Measurements from ENCODE around the gene MAP2K2.

The MAP2K2 gene

DNA sequence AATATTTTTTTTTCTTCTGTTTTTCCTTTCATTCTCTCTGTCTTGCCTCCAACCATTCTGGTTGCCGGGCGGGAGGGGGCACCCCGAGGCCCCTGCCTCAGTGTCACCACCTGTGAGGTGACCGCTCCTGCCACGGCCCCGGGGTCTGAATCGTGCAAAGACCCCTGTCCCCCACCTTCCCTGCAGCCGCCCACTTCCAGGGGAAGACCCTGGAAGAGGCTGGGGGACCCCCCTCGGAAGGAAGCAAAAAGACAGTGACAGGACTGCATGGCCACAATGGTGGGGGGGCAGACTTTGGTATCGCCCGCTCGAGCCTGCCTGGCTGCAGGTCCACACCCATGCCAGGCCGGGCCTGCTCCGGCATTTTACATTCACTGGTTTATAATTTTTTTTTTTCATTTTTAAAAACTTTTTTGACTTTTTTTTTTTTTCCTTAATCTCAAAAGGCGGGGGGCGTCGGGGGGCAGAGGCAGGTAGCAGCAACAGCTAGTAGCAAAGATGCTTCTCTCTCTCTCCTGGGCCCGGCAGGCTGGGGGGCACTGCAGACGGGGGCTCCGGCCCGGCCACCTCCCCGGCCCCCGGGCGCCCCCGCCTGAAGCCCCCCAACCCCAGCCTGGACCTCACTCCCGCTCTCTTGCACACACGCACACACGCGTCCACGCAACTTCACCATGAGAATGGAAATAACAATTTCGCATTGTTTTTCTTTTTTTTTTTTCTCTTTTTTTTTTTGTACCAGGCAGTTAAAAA is 79.8 kb downstream of the MAP2K2 start:
- no peak for DNase-seq (ENCODE audit: low spot score)

DNA sequence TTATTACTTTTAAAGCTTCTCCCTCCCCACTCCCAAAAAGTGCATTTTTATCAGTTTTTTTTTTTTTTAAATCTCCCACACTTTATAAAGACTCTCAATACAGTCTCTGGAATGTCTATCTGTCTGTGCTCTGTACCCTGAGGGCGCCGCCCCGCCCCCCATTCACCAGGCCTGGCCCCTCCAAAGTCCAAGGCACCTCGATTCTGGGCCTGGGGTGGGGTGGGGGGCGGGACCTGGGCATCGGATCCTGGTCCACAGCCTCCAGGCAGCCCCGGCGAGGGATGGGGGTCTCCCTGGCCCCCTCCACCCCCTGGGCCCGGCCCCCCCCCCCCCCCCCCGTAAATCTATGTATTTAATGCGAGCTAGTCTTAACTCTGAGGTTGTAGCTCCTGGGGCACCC is 80.5 kb downstream of the MAP2K2 start:
- DNase-seq (ENCODE audit: low spot score) = no peak

DNA sequence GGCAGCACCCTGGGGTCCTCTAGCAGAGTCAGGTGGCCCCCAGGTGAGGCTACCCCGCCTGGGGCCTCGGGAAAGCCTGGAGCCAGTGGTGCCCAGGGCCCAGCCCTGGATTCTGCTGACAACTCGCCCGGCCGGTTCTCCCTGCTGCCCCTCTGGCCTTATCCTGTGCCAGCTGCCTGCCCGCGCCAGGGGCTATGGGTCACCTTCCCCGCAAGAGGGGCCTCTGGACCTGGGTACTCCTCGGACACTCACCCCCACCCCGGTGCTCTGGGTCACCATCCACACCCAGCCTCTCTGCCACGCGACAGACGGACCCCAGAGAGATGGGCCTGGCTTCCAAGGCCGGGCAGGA is 81.2 kb downstream of the MAP2K2 start:
- DNase-seq (ENCODE audit: low spot score) = no peak

DNA sequence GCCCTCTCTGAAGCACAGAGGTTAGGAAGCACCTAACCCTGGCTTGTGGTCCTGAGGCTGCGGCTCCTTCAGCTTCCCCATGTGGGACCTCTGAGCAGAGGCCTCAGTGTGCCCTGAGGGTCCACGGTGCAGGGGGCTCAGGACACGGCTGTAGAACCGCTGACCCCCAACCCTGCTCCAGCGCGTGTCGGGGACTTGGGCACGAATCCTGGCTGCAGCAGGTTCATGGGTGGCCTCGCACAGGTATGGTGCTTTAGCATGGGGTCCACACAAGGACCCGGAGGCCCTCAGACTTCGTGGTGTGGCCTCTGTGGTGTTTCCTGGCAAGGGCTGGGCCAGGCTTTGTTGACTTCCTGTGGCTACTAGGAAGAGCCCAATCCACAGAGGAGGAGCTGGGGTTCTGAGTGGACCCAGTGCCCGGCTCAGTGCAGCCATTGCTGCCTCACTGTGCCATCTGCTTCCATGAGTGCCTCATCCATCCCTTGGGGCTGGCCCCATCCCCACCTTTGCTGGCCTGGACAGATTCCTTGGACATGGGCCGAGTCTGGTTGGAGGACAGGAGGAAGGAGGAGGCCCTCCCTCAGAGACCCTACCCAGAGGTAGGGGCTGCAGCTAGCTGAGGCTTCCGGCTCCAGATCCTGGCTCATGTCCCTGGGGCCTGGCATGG is 81.7 kb downstream of the MAP2K2 start:
- no peak for DNase-seq (ENCODE audit: low spot score)

All from hematopoietic multipotent progenitor cell treated with erythropoietin and hydrocortisone succinate and interleukin-3 and kit ligand, for 15 days (in vitro differentiated cells).